Mucosa of descending colon (tissue), 3 donors: ENCODE measurements around the gene HES6. TPM values are rescaled to one million over a fixed set of nuclear protein-coding genes. Genes with fewer than 3 reads are reported as not detected.

Experiments
- ATAC-seq: fragments of 200-7000 bp; cut with Tn5 transposase; one replicate; pipeline ENCODE4 v1.9.1; 2020; ENCODE audit warnings: mild to moderate bottlenecking, moderate library complexity
- DNase-seq, 3 donors: peaks; one replicate each; pipeline ENCODE4 v3.0.0-alpha.2; 2020
- H3K36me3 ChIP-seq: fragments of 200-600 bp; one replicate; pipeline ENCODE4 v1.8.0; 2021; ENCODE audit warnings: low read depth, mild to moderate bottlenecking
- H3K4me1 ChIP-seq: fragments of 200-600 bp; one replicate; pipeline ENCODE4 v1.8.0; 2021; ENCODE audit warnings: low read depth, mild to moderate bottlenecking
- H3K4me3 ChIP-seq: fragments of 200-600 bp; one replicate; pipeline ENCODE4 v1.8.0; 2021; ENCODE audit warnings: mild to moderate bottlenecking
- H3K9me3 ChIP-seq: fragments of 200-600 bp; one replicate; pipeline ENCODE4 v1.8.0; 2021; ENCODE audit warnings: mild to moderate bottlenecking
- CTCF ChIP-seq: fragments of 200-600 bp; IDR thresholded peaks from one replicate; pipeline ENCODE4 v1.8.0; 2022; ENCODE audit warnings: antibody characterized with exemption, mild to moderate bottlenecking
- intact Hi-C, 2 donors: fragments of 100-400 bp; cut with DNase I in 1 of 2; cut with micrococcal nuclease in 1 of 2; formaldehyde crosslinking; loops; one replicate each; pipeline versions ENCODE4 v1.11.0 to v1.11.1; 2022; cut with DNase I, micrococcal nuclease
- long read RNA-seq, 2 donors: library from polyadenylated mRNA; unstranded; transcript quantifications; one replicate each; pipeline ENCODE4 v2.0.0, GENCODE V29; 2019 to 2021
- total RNA-seq, 3 donors: library from RNA; stranded (reverse); fragmentation: NEBNext Ultra II Directional in 2 of 3; extraction: Animal tissue kit (Norgen Biotek cat#: 25700) in 2 of 3; gene quantifications; one replicate each; pipeline versions ENCODE4 v1.2.1 to v1.2.4, GENCODE V29; 2021 to 2023
- donor health status: DM: no; HTN: no; CAD: no; lungs with moderate emphysema.
- donor health status: DM: no; HTN: no; CAD: no.
- donor health status: DM: no; HTN: yes; CAD: no.

The HES6 gene
- total RNA-seq = 10 to 100 TPM; 21.9 to 63.5 (median 25.7) TPM
- long read RNA-seq, donor 1, transcript HES6-201 (4 exons, 1,454 nt) = major isoform, 28 of 55 reads
- long read RNA-seq, donor 1, transcript HES6-203 (3 exons, 1,600 nt) = minor isoform, 19 of 55 reads
- long read RNA-seq, donor 1, partial matches to known transcripts = 0 of 55 reads
- long read RNA-seq, donor 1, other reads (novel, unspliced or antisense) = 4 of 55 reads
- long read RNA-seq, donor 2, transcript HES6-201 (4 exons, 1,454 nt) = major isoform, 8 of 8 reads
- long read RNA-seq, donor 2, partial matches to known transcripts = 0 of 8 reads
- long read RNA-seq, donor 2, other reads (novel, unspliced or antisense) = 0 of 8 reads

GRCh38 chr2:238239863-238240756 lies at the start of gene HES6:
Gene HES6, minus strand, starts transcription at chr2:238240038. Its CDS starts 133 bp downstream, at chr2:238239905.
- Histone ChIP-seq H3K36me3 (no peaks in the 10 kb centered on the region), H3K4me3 (peak within 1 kb of the TSS; percentile 50), H3K9me3 (no peaks in the 10 kb centered on the region), H3K4me1 (peaks cover 28% of the 10 kb centered on the region)
- peak; percentile 84 for ATAC-seq
- intact Hi-C loops = no loop called here
- peak; percentile 90 to 92 (median 92) for DNase-seq
- no peak for TF ChIP-seq CTCF

- peak in 1 of 3 donors; percentile 56 for DNase-seq
- ATAC-seq = no peak
- no peak for TF ChIP-seq CTCF
- no peak overlapping the region for H3K4me3 ChIP-seq
- intact Hi-C loops = no loop called here
- no peaks in the 10 kb centered on the region for H3K36me3 ChIP-seq
- H3K9me3 ChIP-seq = no peaks in the 10 kb centered on the region
- peaks cover 49% of the 10 kb centered on the region for H3K4me1 ChIP-seq
Measured at GRCh38 chr2:238289574-238289973, 49.7 kb upstream of the HES6 start.

GRCh38 chr2:238288650-238289573 lies 49.1 kb upstream of the HES6 start:
- TF ChIP-seq CTCF = no peak
- H3K4me3 ChIP-seq = peak overlapping the region; percentile 78
- H3K4me1 ChIP-seq = peaks cover 49% of the 10 kb centered on the region
- ATAC-seq = peak; percentile 76
- intact Hi-C loops = no loop called here
- no peaks in the 10 kb centered on the region for H3K36me3 ChIP-seq
- DNase-seq = peak; percentile 99 to 100 (median 99)
- H3K9me3 ChIP-seq = no peaks in the 10 kb centered on the region

- DNase-seq = peak; percentile 69 to 81 (median 79)
Measured at GRCh38 chr2:238287737-238288649, 48.2 kb upstream of the HES6 start, which contains the start of gene PER2. Gene PER2, minus strand, starts transcription at chr2:238288610. Its CDS starts 10,674 bp downstream, at chr2:238277936.

More at GRCh38 chr2:238287737-238288649, 48.2 kb upstream of the HES6 start, which contains the start of gene PER2:
- no peaks in the 10 kb centered on the region for H3K9me3 ChIP-seq
- peak within 1 kb of the TSS; percentile 78 for H3K4me3 ChIP-seq
- peak; percentile 25 for ATAC-seq
- H3K4me1 ChIP-seq = peaks cover 54% of the 10 kb centered on the region
- intact Hi-C loops = no loop called here
- H3K36me3 ChIP-seq = no peaks in the 10 kb centered on the region
- no peak for TF ChIP-seq CTCF
